Fibroblast of lung (primary cell): ENCODE results near the gene CEMIP.

Experiments
- EZH2 ChIP-seq: IDR thresholded peaks from 2 replicates; pipeline ENCODE4 v1.5.1; 2012; ENCODE audit warnings: low read length, control low read depth, mild to moderate bottlenecking; ENCODE audit errors: missing control alignments
- TF ChIP-seq, protein P1 (sequence below), 2 donors: IDR thresholded peaks in 1 of 2; conservative IDR thresholded peaks in 1 of 2; 1 replicate in 1 of 2; 2 replicates in 1 of 2; pipeline ENCODE4 v1.5.1; 2011 to 2012; ENCODE audit warnings: low read length in 2 of 2, control low read depth in 1 of 2, inconsistent platforms in 1 of 2, low read depth in 1 of 2, mild to moderate bottlenecking in 1 of 2

DNA sequence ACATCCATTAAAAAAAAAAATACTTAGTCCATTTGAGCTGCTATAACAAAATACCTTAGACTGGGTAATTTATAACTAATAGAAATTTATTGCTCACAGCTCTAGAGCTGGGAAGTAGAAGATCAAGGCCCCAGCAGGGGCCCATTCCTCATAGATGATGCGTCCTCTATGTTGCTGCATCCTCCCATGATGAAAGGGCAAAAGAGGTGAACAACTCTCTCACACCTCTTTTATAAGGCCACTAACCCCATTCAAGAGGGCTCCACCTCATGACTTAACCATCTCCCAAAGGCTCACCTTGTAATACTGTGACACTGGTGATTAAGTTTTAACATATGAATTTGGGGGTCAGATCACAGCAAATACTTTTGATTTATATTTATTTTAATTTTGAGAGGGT lies 218.5 kb downstream of the CEMIP start:
- TF ChIP-seq, protein P1, sequence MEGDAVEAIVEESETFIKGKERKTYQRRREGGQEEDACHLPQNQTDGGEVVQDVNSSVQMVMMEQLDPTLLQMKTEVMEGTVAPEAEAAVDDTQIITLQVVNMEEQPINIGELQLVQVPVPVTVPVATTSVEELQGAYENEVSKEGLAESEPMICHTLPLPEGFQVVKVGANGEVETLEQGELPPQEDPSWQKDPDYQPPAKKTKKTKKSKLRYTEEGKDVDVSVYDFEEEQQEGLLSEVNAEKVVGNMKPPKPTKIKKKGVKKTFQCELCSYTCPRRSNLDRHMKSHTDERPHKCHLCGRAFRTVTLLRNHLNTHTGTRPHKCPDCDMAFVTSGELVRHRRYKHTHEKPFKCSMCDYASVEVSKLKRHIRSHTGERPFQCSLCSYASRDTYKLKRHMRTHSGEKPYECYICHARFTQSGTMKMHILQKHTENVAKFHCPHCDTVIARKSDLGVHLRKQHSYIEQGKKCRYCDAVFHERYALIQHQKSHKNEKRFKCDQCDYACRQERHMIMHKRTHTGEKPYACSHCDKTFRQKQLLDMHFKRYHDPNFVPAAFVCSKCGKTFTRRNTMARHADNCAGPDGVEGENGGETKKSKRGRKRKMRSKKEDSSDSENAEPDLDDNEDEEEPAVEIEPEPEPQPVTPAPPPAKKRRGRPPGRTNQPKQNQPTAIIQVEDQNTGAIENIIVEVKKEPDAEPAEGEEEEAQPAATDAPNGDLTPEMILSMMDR (conservative IDR thresholded peaks at IDR 0.05 in 1 of 2, IDR thresholded peaks at IDR 0.05 in 1 of 2; ENCODE audit: low read depth in 1 of 2, low read length in 2 of 2) = no peak
- TF ChIP-seq EZH2 = no peak
